GM21360 (cell line): ENCODE results near the gene TSSK1B.
"Not testable (repeated sequence)": the region's sequence is repeated elsewhere in the genome, so short reads cannot be mapped to it uniquely, and the experiment has no call there.

Source experiments
- ATAC-seq: cut with Tn5 transposase; IDR thresholded peaks from one replicate; pipeline ENCODE4 v1.9.1; 2021; ENCODE audit warnings: mild to moderate bottlenecking, moderate library complexity; ENCODE audit not compliant: unreplicated experiment

Gene TSSK1B

DNA sequence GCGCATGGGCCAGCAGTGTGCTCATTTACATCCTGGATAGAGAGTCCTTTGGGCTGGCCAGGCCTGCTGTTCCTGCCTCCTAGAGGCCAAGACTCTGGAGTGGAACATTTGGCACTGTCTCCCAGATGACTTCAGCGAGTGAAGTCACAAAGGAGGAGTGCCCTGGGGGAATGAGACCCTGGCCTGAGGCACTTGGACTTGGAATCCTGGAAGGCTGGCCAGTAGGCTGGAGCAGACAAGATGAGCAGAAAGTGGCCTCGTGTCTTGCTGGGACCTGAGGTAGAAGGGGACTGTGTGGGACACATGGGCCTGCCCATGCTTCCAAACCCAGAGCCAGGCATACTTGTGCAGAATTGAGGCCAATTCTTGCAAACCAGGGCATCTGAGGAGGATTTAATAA is at the start of gene TSSK1B:
Gene TSSK1B (minus strand): TSS at position 101 of the 400 bp plus-strand sequence. CDS start 150 bp downstream, outside the sequence.
- ATAC-seq, result no peak

GRCh38 chr5:113480243-113480642 is 45.5 kb upstream of the TSSK1B start:
- no peak for ATAC-seq

DNA sequence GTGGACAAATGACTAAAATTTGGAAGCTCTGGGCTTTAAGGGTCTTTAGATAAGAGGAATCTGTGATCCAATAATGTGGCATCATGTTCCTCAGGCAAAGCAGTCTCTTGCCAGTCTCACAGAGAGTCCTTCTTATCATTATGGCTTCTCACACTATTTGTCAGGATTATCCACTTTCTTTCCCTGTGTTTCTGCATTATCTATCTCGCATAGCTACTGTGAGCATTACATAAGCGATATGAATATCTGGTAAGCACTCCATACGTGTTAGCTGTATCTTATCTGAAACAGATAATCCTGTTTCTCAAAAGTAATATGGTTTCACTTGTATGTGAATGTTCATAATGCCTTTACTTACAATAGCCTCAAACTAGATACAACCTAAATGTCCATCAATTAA is 43.9 kb upstream of the TSSK1B start:
- no peak for ATAC-seq

- no peak for ATAC-seq
Measured at GRCh38 chr5:113474100-113474728, 39.4 kb upstream of the TSSK1B start.

DNA sequence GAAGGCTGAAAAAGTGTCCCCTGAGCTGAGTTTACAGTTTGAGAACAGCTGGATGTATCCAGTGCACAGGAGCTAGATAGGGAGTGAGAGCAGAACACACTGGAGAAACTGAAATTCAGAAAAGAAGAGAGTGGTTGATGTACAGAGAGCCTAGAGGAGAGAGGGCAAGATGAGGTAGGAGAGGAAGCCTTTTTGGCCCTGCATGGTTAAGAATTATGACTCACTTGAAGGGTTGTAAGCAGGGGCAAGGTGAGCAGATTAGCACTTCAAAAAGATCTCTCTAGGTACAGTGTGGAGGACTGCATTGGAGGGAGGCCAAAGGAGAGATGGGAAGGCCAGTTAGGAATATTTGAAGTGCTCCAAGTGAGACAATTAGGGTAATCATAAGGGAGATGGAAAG is 28.2 kb upstream of the TSSK1B start:
- no peak for ATAC-seq

DNA sequence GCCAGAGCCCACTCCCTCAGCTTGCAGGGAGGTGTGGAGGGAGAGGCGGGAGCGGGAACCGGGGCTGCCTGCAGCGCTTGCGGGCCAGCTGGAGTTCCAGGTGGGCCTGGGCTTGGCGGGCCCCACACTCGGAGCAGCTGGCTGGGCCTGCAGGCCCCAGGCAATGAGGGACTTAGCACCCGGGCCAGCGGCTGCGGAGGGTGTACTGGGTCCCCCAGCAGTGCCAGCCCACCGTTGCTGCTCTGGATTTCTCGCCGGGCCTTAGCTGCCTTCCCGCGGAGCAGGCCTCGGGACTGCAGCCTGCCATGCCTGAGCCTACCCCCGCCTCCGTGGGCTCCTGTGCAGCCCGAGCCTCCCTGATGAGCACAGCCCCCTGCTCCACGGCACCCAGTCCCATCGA is 22.3 kb upstream of the TSSK1B start:
- ATAC-seq, result not testable (repeated sequence)

DNA sequence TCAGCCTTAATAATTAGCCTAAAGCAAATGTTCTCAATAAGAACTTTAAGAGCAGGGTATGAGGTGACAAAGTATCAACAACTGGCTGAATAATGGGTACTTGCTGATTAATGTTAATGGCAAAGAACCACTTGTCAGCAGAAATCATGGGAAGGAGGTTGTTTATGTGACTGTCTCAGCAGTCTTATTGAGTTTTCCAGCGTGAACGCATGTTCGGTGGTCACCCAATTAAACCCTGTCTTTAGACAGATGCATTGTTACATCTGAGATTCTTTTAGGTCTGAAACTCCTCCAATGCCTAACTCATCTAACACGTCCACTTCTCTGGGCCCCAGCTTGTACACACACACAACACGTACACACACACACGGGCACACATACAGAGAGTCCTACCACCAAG is 18.2 kb upstream of the TSSK1B start:
- ATAC-seq, result no peak

GRCh38 chr5:113451797-113452196 is 17.0 kb upstream of the TSSK1B start:
- ATAC-seq, result no peak

DNA sequence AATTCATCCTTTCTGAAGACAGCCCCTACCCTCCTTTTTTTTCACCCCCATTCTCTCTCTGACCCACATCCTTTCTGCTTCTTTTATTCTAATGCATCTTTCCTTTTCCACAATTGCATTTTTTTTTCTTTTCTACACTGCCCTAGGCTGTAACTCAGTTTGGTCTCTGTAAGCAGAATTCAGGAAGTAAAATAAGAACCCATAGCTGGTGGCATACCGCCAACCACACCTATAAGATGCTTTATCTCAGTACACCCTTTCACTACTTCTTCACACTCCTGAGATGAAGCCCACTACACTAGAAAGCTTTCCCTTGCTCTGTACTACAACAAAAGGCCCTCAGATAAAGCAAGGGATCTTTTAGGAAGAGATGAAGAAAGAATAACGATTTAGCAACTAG is 16.1 kb upstream of the TSSK1B start:
- no peak for ATAC-seq

- no peak for ATAC-seq
Measured at GRCh38 chr5:113450462-113450861, 15.7 kb upstream of the TSSK1B start.

DNA sequence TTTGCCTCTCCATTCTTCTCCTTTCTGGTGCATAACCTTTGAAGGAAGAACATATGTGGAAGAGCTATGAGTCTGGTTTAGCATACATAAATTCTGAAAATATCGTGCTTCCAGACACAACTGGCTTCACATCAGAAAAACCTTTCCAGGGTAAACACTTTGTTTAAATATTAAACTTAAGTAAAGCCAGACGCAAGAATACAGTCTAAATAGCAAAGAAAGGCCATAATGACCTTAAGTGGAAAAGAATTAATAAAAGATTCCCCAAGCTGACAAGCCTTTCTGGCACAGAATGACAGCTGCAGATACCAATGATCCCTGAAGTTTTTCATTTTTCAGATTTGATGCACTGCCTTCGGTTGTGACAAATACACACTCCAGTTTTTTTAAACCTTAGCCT is 13.5 kb upstream of the TSSK1B start:
- ATAC-seq, result no peak

DNA sequence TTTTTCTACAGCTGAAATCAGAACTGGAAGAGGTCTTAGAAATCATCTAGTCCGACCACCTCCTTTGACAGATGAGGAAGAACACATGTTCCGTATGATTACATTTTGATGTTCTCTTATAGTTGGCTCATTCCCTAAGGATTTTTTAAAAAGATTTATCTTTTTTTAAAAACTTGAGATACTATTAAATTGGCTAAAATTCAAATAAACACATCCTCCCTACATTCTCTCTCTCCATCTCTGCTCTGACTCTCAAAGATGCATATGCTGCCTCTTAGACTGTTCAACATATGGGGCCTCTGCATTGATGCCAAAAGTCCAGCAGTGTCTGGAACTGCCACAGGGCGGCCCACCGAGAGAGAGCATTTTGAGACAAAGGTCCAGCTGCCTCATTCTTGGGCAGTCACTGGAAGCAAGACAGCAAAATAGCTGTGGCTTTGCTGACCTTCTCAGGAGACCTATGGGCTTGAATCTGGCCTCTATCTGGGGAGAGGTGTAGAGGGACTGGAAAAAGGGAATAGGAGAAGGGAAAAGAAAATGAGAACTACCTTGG is 12.8 kb upstream of the TSSK1B start:
- no peak for ATAC-seq

GRCh38 chr5:113446358-113446927 is 11.7 kb upstream of the TSSK1B start:
- no peak for ATAC-seq

- ATAC-seq, result no peak
Measured at GRCh38 chr5:113437111-113437510, 2.3 kb upstream of the TSSK1B start.

- no peak for ATAC-seq
Measured at GRCh38 chr5:113435575-113435974, 786 bp upstream of the TSSK1B start.

DNA sequence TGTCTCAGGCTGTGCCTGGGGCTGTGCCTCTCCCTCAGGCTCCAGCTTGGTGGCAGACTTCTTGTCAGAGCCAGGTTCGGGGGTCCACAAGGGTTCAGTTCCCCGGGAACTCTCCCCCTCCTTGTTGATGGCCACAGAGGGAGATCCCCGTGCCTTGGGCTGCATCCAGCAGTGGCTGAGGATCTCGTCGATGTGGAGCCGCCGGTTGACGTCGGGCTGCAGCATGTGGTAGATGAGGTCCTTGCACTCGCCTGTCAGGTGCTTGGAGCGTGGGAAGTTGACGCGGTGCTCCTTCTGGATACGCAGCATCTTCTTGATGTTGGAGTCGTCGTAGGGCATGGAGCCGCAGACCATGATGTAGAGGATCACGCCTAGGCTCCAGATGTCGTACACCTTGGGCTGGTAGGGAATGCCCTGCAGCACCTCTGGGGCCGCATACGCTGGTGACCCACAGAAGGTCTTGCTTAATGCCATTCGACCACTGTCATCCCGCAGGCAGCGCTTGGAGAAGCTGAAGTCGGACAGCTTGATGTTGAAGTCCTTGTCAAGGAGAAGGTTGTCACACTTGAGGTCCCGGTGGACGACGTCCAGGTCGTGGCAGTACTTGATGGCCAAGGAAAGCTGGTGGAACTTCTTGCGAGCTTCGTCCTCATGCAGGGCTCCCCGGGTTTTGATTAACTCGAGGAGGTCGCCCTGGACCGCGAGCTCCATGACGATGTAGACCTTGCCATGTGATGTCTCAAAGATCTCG is 752 bp downstream of the TSSK1B start:
- ATAC-seq, result no peak

DNA sequence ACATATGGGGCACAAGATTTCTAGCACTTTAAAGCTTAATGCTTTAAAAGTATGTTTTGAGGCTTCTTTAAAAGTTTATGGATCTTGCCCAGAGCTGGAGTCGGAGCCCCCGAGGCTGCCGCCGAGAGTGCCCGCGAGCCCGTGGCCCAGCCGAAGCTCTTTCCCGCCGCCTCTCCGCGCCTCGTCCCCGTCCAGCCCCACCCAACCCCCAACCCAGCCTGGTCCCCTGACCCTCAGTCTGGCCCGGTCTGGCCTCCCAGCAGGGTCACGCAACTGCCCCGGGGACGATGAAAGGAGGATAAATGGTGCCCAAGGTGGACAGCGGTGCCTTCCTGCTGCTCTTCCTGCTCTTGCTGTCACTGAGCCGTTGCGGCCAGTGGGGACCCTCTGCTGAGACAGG is 1.7 kb downstream of the TSSK1B start:
- ATAC-seq, result no peak

- no peak for ATAC-seq
Measured at GRCh38 chr5:113427871-113428574, 6.8 kb downstream of the TSSK1B start.

DNA sequence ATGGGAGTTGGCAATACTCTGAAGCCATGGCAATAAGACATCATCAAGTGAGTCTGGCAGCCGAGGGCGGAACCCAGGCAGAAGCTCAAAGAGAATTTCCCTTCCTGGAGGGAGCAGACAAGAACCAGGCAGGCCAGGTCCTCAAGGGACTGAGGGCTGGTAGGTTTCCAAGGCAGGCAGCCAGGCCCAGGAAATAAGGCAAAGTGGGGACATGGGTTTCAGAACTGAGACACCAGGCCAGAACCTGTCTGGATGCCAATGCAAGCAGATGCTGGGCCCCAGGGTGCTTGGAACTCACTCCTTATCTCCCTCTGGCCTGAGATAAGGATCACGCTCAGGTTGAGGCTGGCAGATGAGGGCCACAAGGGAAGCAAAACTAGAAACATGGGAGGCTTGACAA is 8.9 kb downstream of the TSSK1B start:
- ATAC-seq, result no peak

- ATAC-seq, result no peak
Measured at GRCh38 chr5:113421693-113422092, 13.1 kb downstream of the TSSK1B start.

DNA sequence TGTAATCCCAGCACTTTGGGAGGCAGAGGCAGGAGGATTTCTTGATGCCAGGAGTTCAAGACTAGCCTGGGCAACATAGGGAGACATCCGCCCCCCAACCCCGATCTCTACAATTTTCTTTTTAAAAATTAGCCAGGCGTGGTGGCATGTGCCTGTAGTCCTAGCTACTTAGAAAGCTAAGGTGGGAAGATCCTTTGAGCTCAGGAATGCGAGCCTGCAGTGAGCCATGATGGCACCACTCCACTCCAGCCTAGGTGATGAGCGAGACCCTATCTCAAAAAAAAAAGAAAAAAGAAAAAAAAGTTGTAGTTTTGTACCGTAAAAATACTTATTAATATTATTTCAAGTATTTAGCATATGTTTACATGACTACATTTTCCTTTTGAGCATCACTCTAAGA is 29.3 kb downstream of the TSSK1B start:
- ATAC-seq, result no peak
